HG02678 (cell line): ENCODE results near the gene OR2T34.
"Not testable (repeated sequence)": the region's sequence is repeated elsewhere in the genome, so short reads cannot be mapped to it uniquely, and the experiment has no call there.

Experiments used
- ATAC-seq: cut with Tn5 transposase; IDR thresholded peaks from one replicate; pipeline ENCODE4 v1.9.1; 2021; ENCODE audit warnings: mild to moderate bottlenecking, moderate library complexity; ENCODE audit not compliant: unreplicated experiment

OR2T34 gene

GRCh38 chr1:248565530-248566373 lies 8.8 kb downstream of the OR2T34 start:
- peak; percentile 72 for ATAC-seq

GRCh38 chr1:248562672-248563071 lies 11.9 kb downstream of the OR2T34 start, which contains the start of gene OR2T29:
TSS of gene OR2T29 (minus strand) at chr1:248562772. CDS start at chr1:248559491, 3,281 bp downstream.
- not testable (repeated sequence) for ATAC-seq

DNA sequence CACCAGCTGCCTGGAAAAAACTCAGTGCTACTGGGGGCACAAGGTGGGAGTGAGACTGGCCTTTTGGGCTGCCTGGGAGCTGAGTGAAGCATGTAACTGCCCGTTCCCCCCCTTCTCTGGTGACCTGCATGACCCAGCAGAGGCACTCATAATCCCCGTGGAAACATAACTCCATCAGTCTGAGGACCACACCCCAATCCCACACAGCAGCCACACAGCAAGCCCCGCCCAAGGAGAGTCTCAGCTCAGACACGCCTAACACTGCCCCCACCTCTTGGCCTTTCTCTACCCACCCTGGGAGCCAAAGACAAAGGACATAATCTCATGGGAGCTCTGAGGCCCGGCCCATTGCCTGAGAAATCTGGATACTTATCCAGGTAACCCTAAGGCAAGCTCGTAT lies 23.5 kb downstream of the OR2T34 start:
- ATAC-seq = not testable (repeated sequence)

GRCh38 chr1:248547383-248547782 lies 27.2 kb downstream of the OR2T34 start:
- ATAC-seq = not testable (repeated sequence)

DNA sequence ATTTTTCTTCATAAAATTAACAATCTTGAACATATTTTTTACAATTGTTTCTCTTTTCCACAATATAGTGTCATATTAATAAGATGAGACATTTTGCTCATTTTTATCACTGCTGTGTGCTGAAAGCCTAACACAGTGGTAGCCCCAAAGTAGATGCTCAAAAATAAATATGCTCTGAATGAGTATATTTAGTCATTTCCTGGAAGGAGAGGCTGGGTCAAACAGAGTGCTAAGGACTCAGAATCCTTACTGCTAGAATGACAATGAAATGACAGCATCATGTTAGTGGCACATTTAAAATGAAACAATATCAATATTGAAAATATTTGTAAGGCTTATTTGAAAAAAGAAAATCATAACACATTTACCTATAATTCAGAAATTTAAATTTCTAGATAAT lies 37.1 kb downstream of the OR2T34 start:
- ATAC-seq = peak; percentile 49
